Right atrium auricular region (tissue), 2 donors: ENCODE measurements around the gene B4GALT5. TPM values are rescaled to one million over a fixed set of nuclear protein-coding genes. Genes with fewer than 3 reads are reported as not detected.

Experiments
- DNase-seq: peaks from one replicate; pipeline ENCODE4 v3.0.0-alpha.2; 2019; ENCODE audit warnings: low spot score
- H3K27ac ChIP-seq, 2 donors: fragments of 200-600 bp; sonication (generic); 1 replicate in 1 of 2; 2 replicates in 1 of 2; pipeline ENCODE4 v1.5.1; 2016 to 2019
- H3K27me3 ChIP-seq, 2 donors: fragments of 200-600 bp; sonication (generic); one replicate each; pipeline versions ENCODE4 v1.5.1 to v1.6.0; 2017 to 2019
- H3K36me3 ChIP-seq: fragments of 200-600 bp; sonication (generic); one replicate; pipeline ENCODE4 v1.5.1; 2016
- H3K4me1 ChIP-seq, 2 donors: fragments of 200-600 bp; sonication (generic); one replicate each; pipeline versions ENCODE4 v1.5.1 to v1.6.0; 2017 to 2019
- H3K4me3 ChIP-seq, 2 donors: fragments of 200-600 bp; sonication (generic); 1 replicate in 1 of 2; 2 replicates in 1 of 2; pipeline ENCODE4 v1.5.1; 2017 to 2019; ENCODE audit warnings: mild to moderate bottlenecking in 1 of 2, moderate library complexity in 1 of 2
- H3K9me3 ChIP-seq, 2 donors: fragments of 200-600 bp; sonication (generic); one replicate each; pipeline ENCODE4 v1.5.1; 2019
- total RNA-seq, 2 donors: library from RNA; depleted of rRNA; stranded (reverse); fragments of >200 nt; gene quantifications; one replicate each; pipeline ENCODE4 v1.1.0, GENCODE V29; 2016
- TF ChIP-seq, protein P1 (sequence below), 2 donors: fragments of 200-600 bp; sonication (generic); IDR thresholded peaks; one replicate each; pipeline ENCODE4 v1.5.1; 2019; ENCODE audit warnings: antibody characterized with exemption in 2 of 2

Gene B4GALT5
- total RNA-seq, 2 donors from 2014 or later: 17.7 to 24.4 TPM

DNA sequence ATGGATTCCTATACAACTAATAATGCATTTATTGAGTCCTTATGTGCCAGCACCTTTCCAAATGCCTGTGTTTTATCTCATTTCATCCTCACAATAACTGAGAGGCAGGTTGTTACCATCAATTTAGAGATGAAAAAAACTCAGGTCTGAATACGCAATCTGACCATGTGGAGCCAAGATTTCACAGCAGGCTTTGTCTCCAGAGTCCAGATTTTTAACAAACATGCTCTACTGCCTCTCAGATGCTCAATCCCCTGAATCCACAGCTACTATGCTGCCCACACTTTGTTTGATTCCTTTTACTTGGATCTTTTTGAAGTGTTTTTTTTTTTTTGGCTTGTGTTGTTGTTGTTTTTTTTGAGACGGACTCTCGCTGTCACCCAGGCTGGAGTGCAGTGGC lies 46.8 kb downstream of the B4GALT5 start:
- no peaks in the 10 kb centered on the region for H3K36me3 ChIP-seq
- H3K4me1 ChIP-seq: peaks cover 0 to 42% of the 10 kb centered on the region in 2 donors
- DNase-seq: no peak
- no peaks in the 10 kb centered on the region for H3K27me3 ChIP-seq
- no peaks in the 10 kb centered on the region for H3K9me3 ChIP-seq
- TF ChIP-seq, protein P1, sequence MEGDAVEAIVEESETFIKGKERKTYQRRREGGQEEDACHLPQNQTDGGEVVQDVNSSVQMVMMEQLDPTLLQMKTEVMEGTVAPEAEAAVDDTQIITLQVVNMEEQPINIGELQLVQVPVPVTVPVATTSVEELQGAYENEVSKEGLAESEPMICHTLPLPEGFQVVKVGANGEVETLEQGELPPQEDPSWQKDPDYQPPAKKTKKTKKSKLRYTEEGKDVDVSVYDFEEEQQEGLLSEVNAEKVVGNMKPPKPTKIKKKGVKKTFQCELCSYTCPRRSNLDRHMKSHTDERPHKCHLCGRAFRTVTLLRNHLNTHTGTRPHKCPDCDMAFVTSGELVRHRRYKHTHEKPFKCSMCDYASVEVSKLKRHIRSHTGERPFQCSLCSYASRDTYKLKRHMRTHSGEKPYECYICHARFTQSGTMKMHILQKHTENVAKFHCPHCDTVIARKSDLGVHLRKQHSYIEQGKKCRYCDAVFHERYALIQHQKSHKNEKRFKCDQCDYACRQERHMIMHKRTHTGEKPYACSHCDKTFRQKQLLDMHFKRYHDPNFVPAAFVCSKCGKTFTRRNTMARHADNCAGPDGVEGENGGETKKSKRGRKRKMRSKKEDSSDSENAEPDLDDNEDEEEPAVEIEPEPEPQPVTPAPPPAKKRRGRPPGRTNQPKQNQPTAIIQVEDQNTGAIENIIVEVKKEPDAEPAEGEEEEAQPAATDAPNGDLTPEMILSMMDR (IDR thresholded peaks at IDR 0.05): no peak
- H3K27ac ChIP-seq: no peak overlapping the region
- H3K4me3 ChIP-seq: no peak overlapping the region

DNA sequence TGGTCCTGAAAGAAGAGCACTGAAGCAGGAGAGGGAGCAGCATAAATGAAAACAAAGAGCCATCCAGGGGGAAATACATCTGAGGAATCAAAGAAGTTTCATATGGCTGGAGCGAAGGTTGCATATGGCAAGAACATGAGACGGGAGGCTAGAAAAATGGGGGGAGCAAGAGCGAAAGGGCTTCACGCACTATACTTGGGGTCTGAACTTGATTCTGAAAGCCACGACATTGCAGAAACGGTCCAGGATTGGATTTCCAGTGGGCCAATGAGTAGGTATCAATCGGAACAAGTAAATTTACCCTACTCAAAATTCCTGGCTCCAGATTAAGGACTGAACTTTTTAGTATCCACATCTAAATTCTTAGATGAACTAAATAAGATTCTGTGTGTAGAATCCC lies 47.9 kb downstream of the B4GALT5 start:
- Histone ChIP-seq H3K4me1 (peaks cover 0 to 47% of the 10 kb centered on the region in 2 donors), H3K27ac (no peak overlapping the region), H3K4me3 (no peak overlapping the region), H3K9me3 (no peaks in the 10 kb centered on the region), H3K36me3 (no peaks in the 10 kb centered on the region), H3K27me3 (no peaks in the 10 kb centered on the region)
- TF ChIP-seq, protein P1 (IDR thresholded peaks at IDR 0.05): no peak
- no peak for DNase-seq

DNA sequence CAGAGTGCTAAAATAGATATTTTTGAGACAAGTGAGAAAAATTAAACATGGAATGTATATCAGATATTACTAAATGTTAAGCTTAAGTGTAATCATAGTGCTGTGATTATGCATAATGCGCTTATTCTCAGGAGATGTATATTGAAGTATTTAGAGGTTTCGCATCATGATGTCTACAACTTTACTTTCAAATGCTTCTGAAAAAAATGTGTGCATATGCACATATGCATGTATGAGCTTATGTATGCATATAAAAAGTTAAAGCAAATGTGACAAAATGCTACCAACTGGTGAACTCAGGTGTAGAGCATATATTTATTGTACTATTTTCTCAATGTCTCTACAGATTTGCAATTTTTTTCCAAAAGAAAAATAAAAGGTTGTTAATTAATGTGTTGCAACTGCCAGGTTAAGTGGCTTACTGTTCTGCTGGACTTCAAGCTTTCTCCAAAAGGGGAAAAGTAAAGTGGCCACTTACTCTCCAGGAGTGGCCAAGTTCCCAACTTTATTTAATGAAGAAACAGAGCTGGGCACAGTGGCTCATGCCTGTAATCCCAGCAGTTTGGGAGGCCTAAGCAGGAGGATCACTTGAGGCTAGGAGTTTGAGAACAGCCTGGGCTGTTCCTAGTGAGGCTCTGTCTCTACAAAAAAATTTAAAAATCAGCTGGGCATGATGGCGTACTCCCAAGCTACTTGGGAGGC lies 48.9 kb downstream of the B4GALT5 start:
- TF ChIP-seq, protein P1 (IDR thresholded peaks at IDR 0.05): no peak
- Histone ChIP-seq H3K4me1 (peaks cover 0 to 47% of the 10 kb centered on the region in 2 donors), H3K27me3 (no peaks in the 10 kb centered on the region), H3K27ac (no peak overlapping the region), H3K9me3 (no peaks in the 10 kb centered on the region), H3K36me3 (no peaks in the 10 kb centered on the region), H3K4me3 (no peak overlapping the region)
- DNase-seq: no peak

DNA sequence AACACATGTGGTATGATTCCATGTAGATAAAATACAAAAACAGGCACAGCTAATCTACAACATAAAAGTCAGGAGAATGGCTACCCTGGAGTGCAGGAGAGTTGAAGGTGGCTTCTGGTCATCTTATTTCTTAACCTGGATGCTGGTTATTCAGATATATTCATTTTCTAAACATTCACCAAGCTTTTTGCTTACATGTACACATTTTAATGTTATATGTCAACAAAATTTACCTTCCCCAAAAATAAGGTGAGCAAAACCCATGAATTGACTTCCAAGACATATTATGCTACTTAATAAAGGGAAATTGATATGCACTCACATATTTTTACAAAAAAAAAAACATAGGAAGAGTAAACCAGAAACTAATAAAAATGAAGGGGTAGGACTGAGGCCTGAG lies 50.6 kb downstream of the B4GALT5 start:
- no peak overlapping the region for H3K4me3 ChIP-seq
- TF ChIP-seq, protein P1 (IDR thresholded peaks at IDR 0.05): no peak
- H3K9me3 ChIP-seq: no peaks in the 10 kb centered on the region
- H3K36me3 ChIP-seq: no peaks in the 10 kb centered on the region
- H3K4me1 ChIP-seq: peaks cover 0 to 47% of the 10 kb centered on the region in 2 donors
- no peak overlapping the region for H3K27ac ChIP-seq
- no peak for DNase-seq
- no peaks in the 10 kb centered on the region for H3K27me3 ChIP-seq

DNA sequence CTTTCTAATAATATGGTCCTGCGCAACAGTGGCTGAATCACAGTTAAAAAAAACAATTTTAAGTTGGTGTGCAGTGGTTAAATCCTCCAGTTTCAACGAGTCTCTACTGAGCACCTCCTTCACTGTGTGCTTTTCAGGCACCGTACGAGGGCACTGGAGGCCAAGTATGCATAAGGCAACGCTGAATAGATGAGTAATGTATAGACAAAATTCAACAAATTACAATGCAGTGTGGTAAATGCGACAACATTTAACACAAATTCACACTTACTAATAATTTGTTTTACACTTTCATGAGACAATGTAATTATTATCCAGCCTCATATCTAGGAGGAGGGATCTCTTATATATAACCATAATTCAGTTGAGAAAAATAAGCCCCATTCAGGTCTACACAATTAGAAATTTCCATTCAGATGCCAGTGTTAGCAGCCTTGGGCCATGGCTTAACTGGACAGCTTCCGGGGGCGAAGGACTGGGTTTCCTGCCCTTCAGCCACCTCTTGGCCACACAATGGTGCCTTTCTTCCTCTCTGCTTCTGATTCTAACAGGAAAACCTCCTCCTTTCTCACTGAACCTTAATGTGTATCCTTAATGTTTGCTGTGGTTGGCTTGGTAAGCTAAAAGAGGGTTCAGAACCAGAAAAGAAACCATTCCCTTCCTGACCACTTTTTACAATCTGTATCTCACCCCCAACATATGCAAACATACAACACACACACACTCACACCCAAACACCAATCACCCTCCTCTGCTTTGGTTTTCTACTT lies 51.9 kb downstream of the B4GALT5 start:
- Histone ChIP-seq H3K27me3 (no peaks in the 10 kb centered on the region), H3K9me3 (no peaks in the 10 kb centered on the region), H3K36me3 (no peaks in the 10 kb centered on the region), H3K4me3 (no peak overlapping the region), H3K4me1 (peaks cover 0 to 51% of the 10 kb centered on the region in 2 donors), H3K27ac (no peak overlapping the region)
- TF ChIP-seq, protein P1 (IDR thresholded peaks at IDR 0.05): no peak
- no peak for DNase-seq
